Esophagus squamous epithelium (tissue), 4 donors: ENCODE measurements around the gene SIPA1L2.

Experiments
- CTCF ChIP-seq, 6 experiments: fragments of 450-650 bp in 4 of 6; fragments of 200-600 bp in 2 of 6; sonication (generic) in 2 of 6; IDR thresholded peaks; one replicate each; pipeline ENCODE4 v1.5.1; 2016 to 2019; ENCODE audit warnings: antibody characterized with exemption in 6 of 6, mild to moderate bottlenecking in 4 of 6, moderate library complexity in 4 of 6
- POLR2A ChIP-seq, 4 donors: fragments of 450-650 bp; IDR thresholded peaks; one replicate each; pipeline ENCODE4 v1.6.1; 2017; ENCODE audit warnings: antibody characterized with exemption in 4 of 4, mild to moderate bottlenecking in 4 of 4, moderate library complexity in 3 of 4

- no peak for TF ChIP-seq CTCF (IDR thresholded peaks at IDR 0.05)
- no peak for TF ChIP-seq POLR2A (IDR thresholded peaks at IDR 0.05)
Measured at GRCh38 chr1:232590744-232591082, 39.2 kb downstream of the SIPA1L2 start.
